Superior temporal gyrus (tissue), 1 donor: ENCODE results near the gene RTN4IP1.
A peak's percentile ranks its signal among the peaks of the same experiment; 100 is the strongest.

Source experiments
- DNase-seq: peaks from one replicate; pipeline ENCODE4 v3.0.0-alpha.2; 2016; ENCODE audit errors: extremely low spot score

The RTN4IP1 gene

GRCh38 chr6:106629103-106629858 lies at the start of gene RTN4IP1, which contains the start of gene QRSL1:
TSS of gene RTN4IP1 (minus strand) at chr6:106629498. CDS start at chr6:106629021, 477 bp downstream.
TSS of gene QRSL1 (plus strand) at chr6:106629578. CDS start at chr6:106629682, 104 bp downstream.
- peak; percentile 99 for DNase-seq

GRCh38 chr6:106677282-106677681 lies 48.0 kb upstream of the RTN4IP1 start:
- no peak for DNase-seq

GRCh38 chr6:106674541-106675229 lies 45.4 kb upstream of the RTN4IP1 start:
- DNase-seq: no peak

- no peak for DNase-seq
Observed at GRCh38 chr6:106671651-106672050, 42.4 kb upstream of the RTN4IP1 start.

GRCh38 chr6:106670236-106670635 lies 40.9 kb upstream of the RTN4IP1 start:
- DNase-seq: no peak

- DNase-seq: no peak
Observed at GRCh38 chr6:106667022-106667402, 37.7 kb upstream of the RTN4IP1 start.

GRCh38 chr6:106666282-106667021 lies 37.2 kb upstream of the RTN4IP1 start:
- DNase-seq: no peak

- DNase-seq: no peak
Observed at GRCh38 chr6:106662458-106662857, 33.2 kb upstream of the RTN4IP1 start.

GRCh38 chr6:106659859-106660258 lies 30.6 kb upstream of the RTN4IP1 start:
- DNase-seq: no peak

- no peak for DNase-seq
Observed at GRCh38 chr6:106658469-106658868, 29.2 kb upstream of the RTN4IP1 start.

GRCh38 chr6:106648651-106649308 lies 19.5 kb upstream of the RTN4IP1 start:
- DNase-seq: no peak

- DNase-seq: no peak
Observed at GRCh38 chr6:106643061-106643460, 13.8 kb upstream of the RTN4IP1 start.

- peak; percentile 20 for DNase-seq
Observed at GRCh38 chr6:106642476-106642875, 13.2 kb upstream of the RTN4IP1 start.

GRCh38 chr6:106639812-106640211 lies 10.5 kb upstream of the RTN4IP1 start:
- no peak for DNase-seq

- no peak for DNase-seq
Observed at GRCh38 chr6:106637717-106638341, 8.5 kb upstream of the RTN4IP1 start.

- no peak for DNase-seq
Observed at GRCh38 chr6:106637051-106637716, 7.9 kb upstream of the RTN4IP1 start.

GRCh38 chr6:106634565-106634964 lies 5.3 kb upstream of the RTN4IP1 start:
- no peak for DNase-seq

GRCh38 chr6:106631346-106631745 lies 2.0 kb upstream of the RTN4IP1 start:
- DNase-seq: no peak

GRCh38 chr6:106630366-106630765 lies 1.1 kb upstream of the RTN4IP1 start:
- DNase-seq: no peak

- DNase-seq: no peak
Observed at GRCh38 chr6:106629859-106630163, 513 bp upstream of the RTN4IP1 start.

GRCh38 chr6:106628658-106629102 lies 618 bp downstream of the RTN4IP1 start:
- peak; percentile 61 for DNase-seq
